Spinal cord (tissue), 10 donors: ENCODE results near the gene FGFR4. TPM values are rescaled to one million over a fixed set of nuclear protein-coding genes. Genes with fewer than 3 reads are reported as not detected.

Source experiments
- DNase-seq, 6 donors: peaks; one replicate each; pipeline versions ENCODE4 v3.0.0 to v3.0.0-alpha.2; 2013 to 2015; ENCODE audit warnings: low spot score in 6 of 6, low read depth in 4 of 6
- H3K27ac ChIP-seq: one replicate; pipeline ENCODE4 v1.5.1; 2013; ENCODE audit warnings: low read depth, low read length, control low read depth
- H3K27me3 ChIP-seq: one replicate; pipeline ENCODE4 v1.6.1; 2013; ENCODE audit warnings: low read length; ENCODE audit not compliant: control insufficient read depth, insufficient read depth
- H3K36me3 ChIP-seq: one replicate; pipeline ENCODE4 v1.6.1; 2013; ENCODE audit warnings: low read length; ENCODE audit not compliant: control insufficient read depth, insufficient read depth
- H3K4me1 ChIP-seq: one replicate; pipeline ENCODE4 v1.6.1; 2013; ENCODE audit warnings: low read length; ENCODE audit not compliant: control insufficient read depth, insufficient read depth
- H3K4me3 ChIP-seq: one replicate; pipeline ENCODE4 v1.5.1; 2013; ENCODE audit warnings: low read depth, low read length, control low read depth
- H3K9me3 ChIP-seq: one replicate; pipeline ENCODE4 v1.6.1; 2013; ENCODE audit warnings: low read length; ENCODE audit not compliant: control insufficient read depth, insufficient read depth
- WGBS: methylation state at CpG from one replicate; pipeline ENCODE4 v1.1.5; 2013; ENCODE audit warnings: missing lambda C conversion rate; ENCODE audit not compliant: insufficient coverage; 5-methylcytosine and 5-hydroxymethylcytosine counted together
- polyA plus RNA-seq, 2 donors: library from polyadenylated mRNA; unstranded; fragments of 120-200 nt; gene quantifications; one replicate each; pipeline ENCODE4 v1.2.1, GENCODE V29; 2013; ENCODE audit not compliant: insufficient read length in 2 of 2
- total RNA-seq, 2 donors: library from RNA; depleted of rRNA in 1 of 2; stranded (reverse); fragments of 120-200 nt in 1 of 2; fragments of >200 nt in 1 of 2; gene quantifications; one replicate each; pipeline versions ENCODE4 v1.2.3 to v1.2.4, GENCODE V29; 2013 to 2014
- donor health status: healthy.

Gene FGFR4
- total and polyA plus RNA-seq, 4 donors = 1.1 to 8.0 (median 4.2) TPM

DNA sequence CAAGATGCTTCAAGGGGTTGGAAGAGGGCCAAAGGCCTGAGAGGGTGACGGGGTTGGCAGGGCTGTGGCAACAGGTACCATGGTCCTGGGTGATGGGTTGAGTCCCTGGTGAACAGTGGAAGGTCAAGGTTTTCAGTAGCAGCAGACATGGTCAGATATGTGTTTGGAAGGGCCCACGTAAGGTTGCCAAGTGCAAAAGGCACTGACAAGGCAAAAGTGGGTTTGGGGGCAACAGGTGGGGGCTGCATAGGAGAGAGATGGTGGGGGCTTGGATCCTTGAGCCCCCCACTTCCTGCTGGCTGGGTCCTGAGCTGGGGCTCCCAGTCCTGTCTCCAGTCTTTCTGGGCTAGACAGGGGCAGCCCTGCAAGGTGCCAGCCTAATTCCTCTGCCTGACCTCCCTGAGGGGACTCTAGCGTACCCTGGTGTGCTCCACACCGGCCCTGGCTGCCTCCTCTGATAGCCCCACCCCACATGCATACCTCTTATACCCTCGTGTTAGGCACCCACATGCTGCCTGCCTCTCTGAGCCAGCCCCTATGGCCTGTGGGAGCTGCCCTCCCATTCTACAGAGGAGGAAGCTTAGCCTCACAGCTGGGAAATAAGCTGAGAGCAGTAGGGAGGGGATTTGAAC, 26.0 kb downstream of the FGFR4 start:
- H3K36me3 ChIP-seq = no peaks in the 10 kb centered on the region
- no peak for DNase-seq
- H3K9me3 ChIP-seq = no peaks in the 10 kb centered on the region
- H3K4me3 ChIP-seq = no peak overlapping the region
- no peak overlapping the region for H3K27ac ChIP-seq
- H3K27me3 ChIP-seq = no peaks in the 10 kb centered on the region
- H3K4me1 ChIP-seq = peaks cover 23% of the 10 kb centered on the region
- 79% methylated on average over 4 of the region's 5 CpGs for WGBS

DNA sequence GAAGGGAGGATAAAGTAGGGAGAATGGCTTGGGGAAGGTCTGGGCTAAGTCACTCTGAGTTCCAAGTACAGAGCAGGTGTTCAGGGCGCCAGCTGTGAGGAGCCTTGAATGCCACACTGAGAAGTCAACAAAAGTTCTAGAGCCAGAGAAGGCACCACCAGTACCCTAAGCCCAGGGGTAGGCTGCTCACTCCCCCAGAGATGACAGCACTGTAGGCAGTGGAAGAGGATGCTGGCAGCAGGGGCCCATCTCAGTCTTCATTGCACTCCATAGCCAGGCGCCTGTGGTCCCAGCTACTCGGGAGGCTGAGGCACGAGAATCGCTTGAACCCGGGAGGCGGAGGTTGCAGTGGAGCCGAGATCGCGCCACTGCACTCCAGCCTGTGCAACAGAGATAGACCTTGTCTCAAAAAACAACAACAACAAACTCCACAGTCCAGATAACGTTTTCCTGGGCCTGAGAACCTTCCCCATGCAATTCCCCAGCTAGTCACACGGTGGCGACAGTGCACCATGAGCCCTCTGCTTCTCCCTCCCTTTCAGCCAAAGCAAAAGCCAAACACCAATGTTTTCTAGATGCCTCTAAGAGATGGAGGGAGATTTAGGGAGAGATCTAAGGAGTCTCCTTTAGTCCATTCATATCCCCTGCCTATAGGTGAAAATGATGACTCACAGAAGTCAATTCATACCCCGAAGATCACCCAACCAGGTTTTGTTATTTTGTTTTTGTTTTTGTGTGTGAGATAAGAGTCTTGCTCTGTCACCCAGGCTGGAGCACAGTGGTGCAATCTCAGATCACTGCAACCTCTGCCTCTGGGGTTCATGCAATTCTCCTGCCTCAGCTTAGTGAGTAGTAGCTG, 27.1 kb downstream of the FGFR4 start:
- H3K4me1 ChIP-seq = peaks cover 23% of the 10 kb centered on the region
- H3K27me3 ChIP-seq = no peaks in the 10 kb centered on the region
- no peaks in the 10 kb centered on the region for H3K9me3 ChIP-seq
- 17% methylated on average over 12 of the region's 14 CpGs for WGBS
- no peak overlapping the region for H3K27ac ChIP-seq
- DNase-seq = peak in 5 of 6 donors; percentile 57 to 95 (median 76)
- H3K4me3 ChIP-seq = no peak overlapping the region
- no peaks in the 10 kb centered on the region for H3K36me3 ChIP-seq

DNA sequence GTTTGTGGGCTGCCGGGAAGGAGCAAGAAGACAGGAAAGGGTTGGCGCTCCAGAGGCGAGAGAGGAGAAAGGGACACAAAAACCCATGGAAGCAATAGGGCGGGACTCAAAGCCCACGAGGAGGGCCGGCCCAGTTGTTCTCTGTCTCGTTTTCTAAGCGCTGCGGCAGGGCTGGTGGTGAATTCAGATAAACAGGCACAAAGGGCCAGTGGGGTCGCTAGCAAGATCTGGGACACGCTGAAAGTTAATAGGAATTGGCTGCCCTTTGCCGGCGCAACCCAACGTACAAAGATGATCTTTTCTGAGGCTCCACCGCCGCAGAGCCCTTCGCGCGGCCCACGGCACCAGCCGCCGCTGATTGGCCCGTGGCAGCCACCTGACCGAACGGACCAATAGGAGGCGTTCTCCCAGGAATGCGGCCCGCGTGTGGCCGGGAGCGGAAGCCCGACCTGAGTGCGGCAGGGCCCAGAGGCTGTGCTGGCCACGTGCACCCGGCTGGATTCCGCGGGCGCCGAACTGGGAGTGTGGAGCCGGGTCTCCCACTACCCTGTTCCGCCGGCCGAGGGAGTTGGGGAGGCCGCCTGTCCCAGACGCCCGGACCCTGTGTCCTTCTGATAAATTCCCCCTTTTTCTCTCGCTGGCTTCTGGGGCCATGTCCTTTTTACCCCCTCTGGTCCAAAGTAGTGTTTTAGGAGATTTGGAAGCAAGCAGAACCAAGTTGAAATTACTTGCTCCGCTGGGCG, 30.1 kb downstream of the FGFR4 start:
- H3K27me3 ChIP-seq = no peaks in the 10 kb centered on the region
- no peaks in the 10 kb centered on the region for H3K9me3 ChIP-seq
- H3K36me3 ChIP-seq = no peaks in the 10 kb centered on the region
- peak overlapping the region; percentile 37 for H3K4me3 ChIP-seq
- peak overlapping the region; percentile 88 for H3K27ac ChIP-seq
- 8% methylated on average over 42 of the region's 49 CpGs for WGBS
- DNase-seq = peak in 5 of 6 donors; percentile 60 to 97 (median 81)
- peaks cover 21% of the 10 kb centered on the region for H3K4me1 ChIP-seq

GRCh38 chr5:177117441-177118045, 30.8 kb downstream of the FGFR4 start:
- no peaks in the 10 kb centered on the region for H3K9me3 ChIP-seq
- 93% methylated on average over 14 of the region's 30 CpGs for WGBS
- H3K27ac ChIP-seq = no peak overlapping the region
- H3K4me1 ChIP-seq = peaks cover 17% of the 10 kb centered on the region
- no peak for DNase-seq
- H3K36me3 ChIP-seq = no peaks in the 10 kb centered on the region
- no peaks in the 10 kb centered on the region for H3K27me3 ChIP-seq
- H3K4me3 ChIP-seq = no peak overlapping the region

- no peaks in the 10 kb centered on the region for H3K36me3 ChIP-seq
- no peak overlapping the region for H3K27ac ChIP-seq
- H3K9me3 ChIP-seq = no peaks in the 10 kb centered on the region
- no peak for DNase-seq
- no peaks in the 10 kb centered on the region for H3K27me3 ChIP-seq
- 90% methylated on average over 4 of the region's 5 CpGs for WGBS
- H3K4me3 ChIP-seq = no peak overlapping the region
- H3K4me1 ChIP-seq = no peaks in the 10 kb centered on the region
Observed at GRCh38 chr5:177122566-177122965, 35.9 kb downstream of the FGFR4 start.

DNA sequence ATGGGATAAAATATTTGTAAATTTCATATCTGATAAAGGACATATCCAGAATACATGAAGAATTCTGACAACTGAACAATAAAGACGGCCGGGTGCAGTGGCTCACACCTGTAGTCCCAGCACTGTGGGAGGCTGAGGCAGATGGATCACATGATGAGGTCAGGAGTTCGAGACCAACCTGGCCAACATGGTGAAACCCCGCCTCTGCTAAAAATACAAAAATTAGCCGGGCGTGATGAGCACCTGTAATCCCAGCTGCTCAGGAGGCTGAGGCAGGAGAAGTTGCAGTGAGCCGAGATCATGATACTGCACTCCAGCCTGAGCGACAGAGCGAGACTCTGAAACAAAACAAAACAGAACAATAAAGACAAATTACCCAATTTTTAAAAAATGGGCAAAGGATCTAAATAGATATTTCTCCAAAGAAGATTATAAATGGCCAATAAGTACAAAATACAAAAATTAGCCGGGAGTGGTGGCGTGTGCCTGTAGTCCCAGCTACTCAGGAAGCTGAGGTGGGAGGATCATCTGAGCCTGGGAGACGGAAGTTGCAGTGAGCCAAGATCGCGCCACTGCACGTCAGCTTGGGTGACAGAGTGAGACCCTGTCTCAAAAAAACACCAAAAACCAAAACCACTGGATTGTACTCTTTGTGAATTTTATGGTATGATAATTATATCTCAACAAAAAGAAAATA, 37.2 kb downstream of the FGFR4 start:
- Histone ChIP-seq H3K27me3 (no peaks in the 10 kb centered on the region), H3K4me3 (no peak overlapping the region), H3K36me3 (no peaks in the 10 kb centered on the region), H3K9me3 (no peaks in the 10 kb centered on the region), H3K4me1 (no peaks in the 10 kb centered on the region), H3K27ac (no peak overlapping the region)
- no peak for DNase-seq
- 93% methylated on average over 7 of the region's 15 CpGs for WGBS

DNA sequence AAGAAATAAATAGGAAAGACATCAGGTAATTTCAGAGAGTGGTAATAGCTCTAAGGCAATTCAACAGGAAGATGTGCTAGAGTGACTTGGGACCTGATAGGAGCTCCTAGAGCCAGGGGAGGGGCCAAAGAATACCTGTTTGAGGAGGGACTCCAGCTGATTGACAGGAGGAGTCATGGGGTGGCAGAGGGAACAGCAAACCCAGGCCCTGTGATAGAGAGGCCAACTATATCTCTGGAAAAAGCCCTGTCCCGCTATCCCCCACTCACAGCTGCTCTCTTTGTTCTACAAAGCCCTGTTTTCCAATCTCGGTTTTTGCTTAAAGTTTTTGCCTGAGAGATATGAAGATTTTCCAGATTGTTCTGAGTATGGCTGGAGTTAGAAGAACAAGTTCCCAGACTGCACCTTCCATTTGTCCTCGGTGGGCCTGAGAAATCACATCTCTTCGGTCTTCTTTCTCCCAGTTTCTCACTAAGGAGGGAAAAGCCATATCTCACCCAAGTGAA, 37.8 kb downstream of the FGFR4 start:
- no peaks in the 10 kb centered on the region for H3K27me3 ChIP-seq
- 90% methylated on average over 2 of the region's 4 CpGs for WGBS
- no peak for DNase-seq
- H3K36me3 ChIP-seq = no peaks in the 10 kb centered on the region
- no peak overlapping the region for H3K27ac ChIP-seq
- no peak overlapping the region for H3K4me3 ChIP-seq
- H3K9me3 ChIP-seq = no peaks in the 10 kb centered on the region
- no peaks in the 10 kb centered on the region for H3K4me1 ChIP-seq

DNA sequence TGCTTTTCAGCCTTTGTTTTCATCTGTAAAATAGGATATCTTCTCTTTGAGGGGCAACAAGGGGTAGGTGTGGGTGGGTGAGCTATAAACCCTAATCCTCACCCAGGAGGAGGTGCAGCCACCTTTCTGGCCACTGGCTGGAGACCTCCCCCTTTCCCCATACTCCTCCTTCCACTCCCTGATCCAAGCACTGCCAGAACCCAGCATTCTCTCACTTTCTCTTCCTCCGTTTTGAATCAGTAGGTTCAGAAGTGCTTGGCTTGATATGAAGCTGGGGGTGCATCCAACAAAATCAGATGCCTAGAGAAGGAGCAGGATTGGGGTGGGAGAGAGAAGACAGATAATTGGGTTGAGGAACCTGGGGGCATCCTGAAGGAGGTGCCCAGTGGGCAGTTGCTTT, 40.1 kb downstream of the FGFR4 start:
- H3K9me3 ChIP-seq = no peaks in the 10 kb centered on the region
- no CpG with 5 or more reads among the region's 1 CpG for WGBS
- no peaks in the 10 kb centered on the region for H3K27me3 ChIP-seq
- H3K27ac ChIP-seq = no peak overlapping the region
- H3K4me3 ChIP-seq = no peak overlapping the region
- no peaks in the 10 kb centered on the region for H3K36me3 ChIP-seq
- H3K4me1 ChIP-seq = peaks cover 5% of the 10 kb centered on the region
- no peak for DNase-seq

DNA sequence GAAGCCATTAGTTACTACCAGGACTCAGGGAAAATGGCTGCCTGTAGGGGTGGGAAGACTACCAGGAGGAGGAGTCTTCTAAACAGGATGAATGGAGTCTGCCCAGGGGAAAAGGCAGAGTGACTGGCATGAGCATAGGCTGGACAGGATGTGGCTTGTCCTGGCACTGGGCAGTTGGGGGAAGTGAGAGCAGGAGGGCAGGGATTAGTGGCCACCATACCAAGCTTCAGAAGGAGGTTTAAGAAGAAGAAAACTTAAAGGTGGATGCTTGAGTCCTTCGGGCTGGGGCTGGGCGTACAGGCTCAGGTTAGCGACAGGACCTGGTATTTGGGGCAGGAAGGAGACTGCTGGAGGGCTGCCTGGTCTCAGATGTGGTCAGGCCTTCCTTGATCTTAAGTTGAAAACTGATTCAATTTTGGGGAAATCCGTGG, 41.9 kb downstream of the FGFR4 start:
- Histone ChIP-seq H3K9me3 (no peaks in the 10 kb centered on the region), H3K27ac (no peak overlapping the region), H3K4me1 (peaks cover 11% of the 10 kb centered on the region), H3K27me3 (no peaks in the 10 kb centered on the region), H3K4me3 (no peak overlapping the region), H3K36me3 (no peaks in the 10 kb centered on the region)
- DNase-seq = no peak
- WGBS = 89% methylated on average over 4 of the region's 4 CpGs
